GM18505 (cell line): ENCODE results near the gene RAPGEF5.
"Not testable (repeated sequence)": the region's sequence is repeated elsewhere in the genome, so short reads cannot be mapped to it uniquely, and the experiment has no call there.

ENCODE experiments used
- ATAC-seq: cut with Tn5 transposase; IDR thresholded peaks from one replicate; pipeline ENCODE4 v1.9.1; 2021; ENCODE audit not compliant: unreplicated experiment
- POLR2A ChIP-seq: IDR thresholded peaks from 4 replicates; pipeline ENCODE4 v1.6.1; 2011; ENCODE audit warnings: borderline replicate concordance; ENCODE audit not compliant: insufficient read depth, insufficient read length; ENCODE audit errors: extremely low read depth

The RAPGEF5 gene

DNA sequence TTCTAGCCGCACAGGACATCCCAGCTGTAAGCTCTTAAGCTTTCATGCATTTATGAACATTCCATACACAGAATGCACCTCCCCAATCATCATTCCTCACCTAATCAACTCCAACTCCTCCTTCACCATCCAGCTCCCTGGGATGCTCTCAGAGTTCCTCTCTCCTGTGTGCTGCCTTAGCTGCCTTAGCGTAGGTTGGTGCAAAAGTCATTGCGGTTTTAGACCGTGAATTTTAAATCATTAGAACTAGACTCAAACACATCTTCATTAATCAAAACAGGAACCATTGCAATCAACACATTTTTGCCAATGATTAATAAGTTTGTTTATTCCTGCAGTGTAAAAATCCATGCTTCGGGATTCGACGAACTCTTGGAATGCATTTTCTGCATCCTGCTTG, 251.4 kb downstream of the RAPGEF5 start:
- TF ChIP-seq POLR2A: no peak
- no peak for ATAC-seq

DNA sequence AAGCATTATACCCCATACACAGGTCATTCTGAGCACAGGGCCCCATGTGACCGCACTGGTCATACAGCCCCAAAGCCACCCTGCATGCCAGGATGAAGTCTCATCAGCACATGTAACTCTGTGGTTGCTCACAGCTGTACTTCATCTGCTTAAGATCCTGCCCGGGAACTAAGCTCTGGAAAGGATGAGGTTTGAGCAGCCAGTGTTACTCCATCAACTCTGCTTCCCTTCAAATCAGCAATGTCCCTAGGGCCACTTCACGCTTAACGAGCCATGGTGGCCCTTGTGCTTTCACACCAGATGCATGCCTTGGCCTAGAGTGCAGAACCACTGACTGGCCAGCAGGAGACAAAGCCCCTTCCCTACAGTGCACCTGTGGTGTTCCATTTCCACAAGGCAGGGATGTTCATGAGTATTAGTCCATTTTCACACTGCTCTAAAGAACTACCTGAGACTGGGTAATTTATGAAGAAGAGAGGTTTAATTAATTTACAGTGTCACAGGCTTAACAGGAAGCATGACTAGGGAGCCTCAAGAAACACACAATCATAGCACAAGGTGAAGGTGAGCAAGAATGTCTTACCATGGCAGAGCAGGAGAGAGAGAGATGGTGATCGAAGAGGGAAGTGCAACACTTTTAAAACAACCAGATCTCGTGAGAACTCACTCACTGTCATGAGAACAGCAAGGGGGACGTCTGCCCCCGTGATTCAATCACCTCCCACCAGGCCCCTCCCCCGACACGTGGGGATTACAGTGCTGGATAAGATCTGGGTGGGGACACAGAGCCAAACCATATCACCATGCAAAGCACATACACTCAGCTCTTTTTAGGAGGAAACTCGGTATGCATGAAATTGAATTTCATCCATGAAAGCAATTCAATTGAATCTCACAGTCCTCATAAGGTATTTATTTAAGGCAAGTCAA, 262.3 kb downstream of the RAPGEF5 start:
- ATAC-seq: no peak
- TF ChIP-seq POLR2A: no peak

DNA sequence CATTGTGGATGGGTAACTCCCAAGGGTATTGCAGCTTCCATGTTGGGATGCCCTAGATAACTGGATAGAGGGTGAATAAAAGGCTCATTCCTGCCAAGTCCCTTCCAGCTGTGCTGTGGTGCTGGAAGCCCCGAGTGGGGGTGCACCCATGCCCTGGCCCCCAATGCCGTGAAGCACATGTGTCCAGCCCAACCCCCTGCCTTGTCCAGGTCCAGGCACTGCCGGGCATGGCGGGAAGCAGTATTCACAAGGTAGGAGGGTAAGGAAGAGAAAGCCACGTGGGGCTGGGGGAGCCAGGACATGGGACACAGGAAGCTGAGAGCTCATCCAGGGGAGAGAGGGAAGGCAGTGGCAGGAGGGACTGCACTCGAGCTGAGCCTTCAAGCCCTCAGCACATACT, 263.0 kb downstream of the RAPGEF5 start:
- no peak for TF ChIP-seq POLR2A

DNA sequence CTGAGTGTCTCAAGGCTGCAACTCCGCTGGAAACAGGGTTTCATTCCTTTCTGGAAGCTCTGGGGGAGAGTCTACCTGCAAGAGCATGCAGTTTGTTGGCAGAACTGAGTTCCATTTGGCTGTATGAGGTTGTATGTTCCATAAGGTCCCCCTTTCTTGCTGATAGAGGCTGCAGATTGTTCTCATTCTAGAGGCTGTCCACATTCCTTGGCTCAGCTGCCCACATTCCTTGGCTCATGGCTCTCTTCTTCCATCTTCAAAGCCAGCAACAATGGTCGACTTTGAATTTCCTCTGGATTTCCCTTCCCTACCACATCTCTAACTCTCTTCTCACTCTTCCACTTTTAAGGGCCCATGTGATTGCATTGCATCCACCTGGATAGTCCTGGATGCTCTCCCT, 264.0 kb downstream of the RAPGEF5 start:
- no peak for TF ChIP-seq POLR2A

More for the DNA sequence above, 263.0 kb downstream of the RAPGEF5 start:
- no peak for ATAC-seq

DNA sequence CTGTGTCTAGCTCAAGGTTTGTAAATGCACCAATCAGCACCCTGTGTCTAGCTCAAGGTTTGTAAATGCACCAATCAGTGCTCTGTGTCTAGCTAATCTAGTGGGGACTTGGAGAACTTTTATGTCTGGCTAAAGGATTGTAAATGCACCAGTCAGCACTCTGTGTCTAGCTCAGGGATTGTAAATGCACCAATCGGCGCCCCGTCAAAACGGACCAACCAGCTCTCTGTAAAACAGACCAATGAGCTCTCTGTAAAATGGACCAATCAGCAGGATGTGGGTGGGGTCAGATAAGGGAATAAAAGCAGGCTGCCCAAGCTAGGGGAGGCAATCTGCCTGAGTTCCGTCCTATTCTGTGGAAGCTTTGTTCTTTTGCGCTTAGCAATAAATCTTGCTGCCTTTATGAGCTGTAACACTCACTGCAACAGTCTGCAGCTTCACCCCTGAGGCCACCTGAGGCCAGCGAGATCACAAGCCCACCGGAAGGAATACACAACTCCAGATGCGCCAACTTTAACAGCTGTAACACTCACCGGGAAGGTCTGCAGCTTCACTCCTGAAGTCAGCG, 265.9 kb downstream of the RAPGEF5 start:
- not testable (repeated sequence) for ATAC-seq

More for the DNA sequence above, 264.0 kb downstream of the RAPGEF5 start:
- ATAC-seq: no peak

DNA sequence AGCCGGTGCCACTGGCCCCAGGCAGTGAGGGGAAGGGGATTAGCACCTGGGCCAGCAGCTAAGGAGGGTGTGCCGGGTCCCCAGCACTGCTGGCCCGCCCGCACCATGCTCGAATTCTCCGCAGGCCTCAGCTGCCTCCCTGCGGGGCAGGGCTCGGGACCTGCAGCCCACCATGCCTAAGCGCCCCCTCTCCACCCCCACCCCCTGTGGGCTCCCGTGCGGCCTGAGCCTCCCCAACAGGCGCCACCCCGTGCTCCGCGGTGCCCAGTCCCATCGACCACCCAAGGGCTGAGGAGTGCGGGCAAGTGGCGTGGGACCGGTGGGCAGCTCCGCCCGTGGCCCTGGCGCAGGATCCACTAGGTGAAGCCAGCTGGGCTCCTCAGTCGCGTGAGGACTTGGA, 266.4 kb downstream of the RAPGEF5 start:
- no peak for TF ChIP-seq POLR2A
- ATAC-seq: no peak

DNA sequence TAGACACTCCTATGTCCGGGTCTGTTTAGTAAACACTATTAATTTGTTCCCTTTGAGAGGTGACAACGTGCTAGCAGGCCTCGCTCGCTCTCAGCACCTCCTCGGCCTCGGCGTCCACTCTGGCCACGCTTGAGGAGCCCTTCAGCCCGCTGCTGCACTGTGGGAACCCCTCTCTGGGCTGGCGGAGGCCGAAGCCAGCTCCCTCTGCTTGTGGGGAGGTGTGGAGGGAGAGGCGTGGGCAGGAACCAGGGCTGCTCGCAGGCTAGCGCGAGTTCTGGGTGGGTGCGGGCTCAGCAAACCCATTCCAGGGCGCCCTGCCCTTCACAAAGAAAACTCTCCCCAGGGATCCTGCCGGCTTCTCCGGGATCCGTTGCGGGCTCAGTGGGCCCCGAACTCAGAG, 266.8 kb downstream of the RAPGEF5 start:
- no peak for TF ChIP-seq POLR2A
- ATAC-seq: no peak

DNA sequence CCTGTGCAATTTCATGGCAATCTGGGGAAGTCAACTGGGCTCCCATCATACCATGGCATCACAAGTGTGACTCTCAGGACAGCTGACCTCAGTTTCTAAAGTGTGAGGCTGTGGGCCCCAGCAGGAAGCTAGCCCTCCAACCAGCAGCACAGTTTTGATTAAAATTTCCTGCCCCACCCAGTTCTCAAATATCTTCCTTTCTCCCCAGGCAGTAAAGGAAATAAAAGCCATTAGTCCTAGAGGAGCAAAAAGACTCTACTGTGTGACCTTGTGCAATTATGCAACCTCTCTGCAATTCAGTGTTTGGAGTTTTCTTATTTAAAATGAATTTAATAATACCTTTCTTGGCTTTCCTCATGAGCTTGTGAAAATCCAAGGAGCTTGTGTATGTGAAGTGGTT, 268.1 kb downstream of the RAPGEF5 start:
- TF ChIP-seq POLR2A: no peak
- no peak for ATAC-seq

DNA sequence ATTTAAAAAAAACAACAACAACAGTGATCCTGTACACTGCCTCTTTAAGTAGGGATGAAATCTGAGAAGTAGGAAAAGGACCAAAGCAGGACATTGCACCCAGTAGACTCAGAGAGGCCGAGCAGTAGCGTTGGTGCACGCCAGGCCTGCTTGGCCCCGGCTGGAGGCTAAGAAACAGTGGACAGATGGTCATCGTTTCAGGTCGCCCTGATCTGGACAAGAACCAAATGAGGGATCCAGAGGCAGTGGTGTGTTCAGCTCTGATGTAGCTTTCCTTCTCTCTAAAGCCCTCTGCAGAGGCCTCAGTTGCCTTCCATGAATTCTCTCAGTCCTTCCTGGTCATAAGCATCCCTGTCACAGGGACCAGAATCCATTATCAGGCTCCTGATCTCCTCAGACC, 269.1 kb downstream of the RAPGEF5 start:
- no peak for ATAC-seq
- TF ChIP-seq POLR2A: no peak

DNA sequence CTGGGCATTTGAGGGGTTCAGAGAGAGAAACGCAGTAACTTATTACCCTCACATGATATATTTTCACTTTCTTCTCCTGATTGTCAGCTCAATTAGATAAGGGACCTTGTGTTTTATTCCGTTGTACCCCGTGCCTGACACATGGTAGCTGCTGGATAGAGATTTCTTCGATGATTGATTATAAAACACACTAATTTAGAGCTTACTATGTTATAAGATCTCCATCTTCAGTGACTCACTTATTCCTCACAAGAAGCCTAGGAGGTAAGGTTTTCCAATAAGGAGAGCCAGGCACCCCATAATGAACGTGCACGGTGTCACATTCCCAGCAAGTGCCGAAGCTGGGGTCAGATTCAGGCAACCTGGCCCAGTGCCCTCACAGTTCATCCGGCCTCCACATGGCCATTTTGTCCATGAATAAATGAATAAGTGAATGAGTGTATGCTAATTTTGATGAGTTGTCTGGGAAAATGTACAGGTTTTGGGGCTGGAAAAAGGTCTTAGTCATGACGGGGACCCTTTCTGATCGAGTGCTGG, 273.2 kb downstream of the RAPGEF5 start:
- no peak for TF ChIP-seq POLR2A
- ATAC-seq: no peak

DNA sequence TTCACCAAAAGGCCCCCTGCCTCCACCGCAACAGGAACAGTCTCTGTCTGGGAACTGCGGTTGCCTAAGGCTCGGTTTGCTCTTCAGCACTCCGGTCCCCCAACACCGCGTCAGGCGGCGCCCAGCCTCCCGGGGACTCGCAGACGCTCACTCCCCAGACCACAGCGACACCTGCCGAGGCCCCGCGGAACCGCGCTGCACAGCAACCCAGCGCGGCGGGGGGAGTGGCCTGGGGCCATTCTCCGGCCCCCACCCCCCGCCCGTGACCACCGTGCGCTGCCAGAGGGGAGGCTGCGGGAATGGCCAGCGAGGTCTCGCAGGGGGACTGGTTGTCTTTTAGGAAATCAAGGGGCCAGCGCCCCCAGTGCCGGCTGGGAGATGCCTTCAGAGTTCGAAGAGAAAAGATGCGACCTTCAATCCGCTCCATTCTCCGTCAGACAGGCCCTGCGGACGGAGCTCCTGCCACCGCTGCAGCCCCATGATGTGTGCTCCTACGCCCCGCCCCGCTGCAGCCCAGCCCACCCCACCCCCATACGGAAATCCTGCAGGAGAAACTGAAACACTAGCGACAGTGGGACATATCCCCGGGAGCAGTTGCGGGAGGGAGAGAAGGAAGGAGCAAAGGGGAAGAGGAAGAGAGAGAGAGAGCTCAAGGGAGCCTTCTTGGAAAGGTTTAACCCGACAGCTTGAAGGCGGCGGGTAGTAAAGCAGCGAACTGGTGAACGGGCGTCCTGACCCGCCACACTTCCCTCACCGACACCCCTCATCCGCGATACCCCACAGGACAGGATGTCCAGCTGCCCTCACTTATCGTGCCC, 273.9 kb downstream of the RAPGEF5 start:
- peak; percentile 40 for TF ChIP-seq POLR2A
- ATAC-seq: peak; percentile 99

DNA sequence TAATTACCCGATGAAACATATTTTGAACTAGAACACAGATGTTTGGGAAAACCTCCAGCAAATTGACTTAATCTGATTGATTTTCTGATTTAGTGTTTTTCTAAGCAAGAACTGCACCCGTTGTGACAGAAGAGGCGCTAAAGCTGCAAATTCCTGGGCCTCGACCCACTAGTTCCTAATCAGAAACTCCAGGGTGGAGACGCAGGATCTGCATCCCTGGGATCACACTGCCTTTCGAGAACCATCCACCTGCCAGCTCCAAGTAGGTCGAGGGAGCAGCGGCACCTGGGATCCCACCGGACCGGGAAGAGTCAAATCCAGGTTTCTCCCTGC, 274.4 kb downstream of the RAPGEF5 start:
- ATAC-seq: peak; percentile 13

DNA sequence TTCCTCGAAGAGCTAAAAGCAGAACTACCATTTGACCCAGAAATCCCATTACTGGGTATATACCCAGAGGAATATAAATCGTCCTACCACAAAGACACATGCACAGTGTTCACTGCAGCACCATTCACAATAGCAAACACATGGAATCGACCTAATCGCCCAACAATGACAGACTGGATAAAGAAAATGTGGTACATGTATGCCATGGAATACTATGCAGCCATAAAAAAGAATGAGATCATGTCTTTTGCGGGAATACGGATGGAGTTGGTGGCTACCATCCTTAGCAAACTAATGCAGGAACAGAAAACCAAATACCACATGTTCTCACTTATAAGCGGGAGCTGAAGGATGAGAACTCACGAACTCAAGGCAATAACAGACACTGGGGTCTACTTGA, 276.7 kb downstream of the RAPGEF5 start:
- not testable (repeated sequence) for ATAC-seq

More for the DNA sequence above, 274.4 kb downstream of the RAPGEF5 start:
- TF ChIP-seq POLR2A: no peak

DNA sequence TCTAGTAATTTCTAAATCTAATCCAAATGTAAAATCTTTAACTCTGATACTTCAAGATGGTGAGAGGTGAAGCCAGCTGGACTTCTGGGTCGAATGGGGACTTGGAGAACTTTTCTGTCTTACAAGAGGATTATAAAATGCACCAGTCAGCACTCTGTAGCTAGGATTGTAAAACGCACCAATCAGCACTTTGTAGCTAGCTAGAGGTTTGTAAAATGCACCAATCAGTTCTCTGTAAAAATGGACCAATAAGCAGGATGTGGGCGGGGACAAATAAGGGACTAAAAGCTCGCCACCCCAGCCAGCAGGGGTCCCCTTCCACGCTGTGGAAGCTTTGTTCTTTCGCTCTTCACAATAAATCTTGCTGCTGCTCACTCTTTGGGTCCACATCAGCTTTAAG, 278.1 kb downstream of the RAPGEF5 start:
- ATAC-seq: not testable (repeated sequence)

DNA sequence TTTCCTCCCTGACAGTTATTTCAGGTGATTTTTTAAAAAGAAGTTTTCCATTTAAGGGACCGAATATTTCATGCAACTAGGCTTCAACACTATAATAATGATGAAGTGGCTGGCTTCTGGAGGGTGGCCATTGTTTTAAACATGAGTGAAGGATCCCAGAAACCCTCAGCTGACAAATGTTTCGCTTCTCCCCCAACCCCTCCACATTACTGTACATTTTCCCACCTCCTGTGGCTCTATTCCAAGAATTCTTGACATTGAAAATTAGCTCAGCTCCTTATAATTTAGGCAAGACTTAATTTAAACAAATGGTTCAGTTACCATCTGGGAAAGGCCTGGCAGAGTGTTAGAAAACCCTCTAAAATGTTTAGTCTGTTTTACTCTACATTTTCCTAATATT, 281.4 kb downstream of the RAPGEF5 start:
- TF ChIP-seq POLR2A: no peak
- ATAC-seq: no peak
